ENCODE data around the gene FOXO6. TPM values are rescaled to one million over a fixed set of nuclear protein-coding genes. Genes with fewer than 3 reads are reported as not detected.
A peak's percentile ranks its signal among the peaks of the same experiment; 100 is the strongest.

FOXO6 gene
- total RNA-seq, 1 experiment from 2014 or later = 5.4 TPM

DNA sequence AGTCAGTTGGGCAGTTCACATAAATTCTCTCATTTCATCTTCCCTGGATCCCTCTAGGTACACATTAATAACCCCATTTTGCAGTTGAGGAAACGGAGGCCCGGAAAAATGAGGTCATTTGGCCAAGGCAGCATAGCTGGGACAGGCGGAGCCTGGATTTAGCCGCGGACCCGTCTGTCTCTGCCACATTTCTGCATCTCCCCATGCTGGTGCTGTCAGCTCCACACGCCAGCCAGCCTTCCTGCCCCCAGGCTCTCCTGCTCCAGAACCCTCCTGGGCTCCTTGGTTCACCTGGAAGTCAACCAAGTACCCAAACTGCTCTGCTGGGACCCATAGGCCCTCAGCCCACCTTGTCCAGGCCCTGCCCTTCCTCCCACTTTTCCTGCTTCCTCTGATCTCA is 7.6 kb downstream of the FOXO6 start:
- Mint-ChIP-seq H3K27me3 (ENCODE audit: low read depth) (peaks cover 52% of the 10 kb centered on the region), H3K9me3 (no peaks in the 10 kb centered on the region), H3K4me1 (peaks cover 74% of the 10 kb centered on the region), H3K36me3 (no peaks in the 10 kb centered on the region), H3K4me3 (no peak overlapping the region), H3K27ac (no peak overlapping the region)
- no peak for TF ChIP-seq HMGA2 (CRISPR knock-in tag; IDR thresholded peaks at IDR 0.05)
- TF ChIP-seq ZBTB21 (CRISPR knock-in tag; IDR thresholded peaks at IDR 0.05; ENCODE audit: borderline replicate concordance) = no peak
- no peak for TF ChIP-seq OVOL2 (CRISPR knock-in tag; IDR thresholded peaks at IDR 0.05; ENCODE audit: borderline replicate concordance)
- no peak for TF ChIP-seq ZBTB43 (CRISPR knock-in tag; IDR thresholded peaks at IDR 0.05)
- TF ChIP-seq CREB1 (CRISPR knock-in tag; IDR thresholded peaks at IDR 0.05) = no peak
- TF ChIP-seq PRRX2 (CRISPR knock-in tag; IDR thresholded peaks at IDR 0.05) = no peak
- TF ChIP-seq, protein P1, sequence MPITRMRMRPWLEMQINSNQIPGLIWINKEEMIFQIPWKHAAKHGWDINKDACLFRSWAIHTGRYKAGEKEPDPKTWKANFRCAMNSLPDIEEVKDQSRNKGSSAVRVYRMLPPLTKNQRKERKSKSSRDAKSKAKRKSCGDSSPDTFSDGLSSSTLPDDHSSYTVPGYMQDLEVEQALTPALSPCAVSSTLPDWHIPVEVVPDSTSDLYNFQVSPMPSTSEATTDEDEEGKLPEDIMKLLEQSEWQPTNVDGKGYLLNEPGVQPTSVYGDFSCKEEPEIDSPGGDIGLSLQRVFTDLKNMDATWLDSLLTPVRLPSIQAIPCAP (CRISPR knock-in tag; IDR thresholded peaks at IDR 0.05) = no peak
- TF ChIP-seq GTF2I (CRISPR knock-in tag; conservative IDR thresholded peaks at IDR 0.05) = no peak
- TF ChIP-seq IRF2 (CRISPR knock-in tag; IDR thresholded peaks at IDR 0.05; ENCODE audit: borderline replicate concordance, low read depth) = no peak
- TF ChIP-seq, protein P2, sequence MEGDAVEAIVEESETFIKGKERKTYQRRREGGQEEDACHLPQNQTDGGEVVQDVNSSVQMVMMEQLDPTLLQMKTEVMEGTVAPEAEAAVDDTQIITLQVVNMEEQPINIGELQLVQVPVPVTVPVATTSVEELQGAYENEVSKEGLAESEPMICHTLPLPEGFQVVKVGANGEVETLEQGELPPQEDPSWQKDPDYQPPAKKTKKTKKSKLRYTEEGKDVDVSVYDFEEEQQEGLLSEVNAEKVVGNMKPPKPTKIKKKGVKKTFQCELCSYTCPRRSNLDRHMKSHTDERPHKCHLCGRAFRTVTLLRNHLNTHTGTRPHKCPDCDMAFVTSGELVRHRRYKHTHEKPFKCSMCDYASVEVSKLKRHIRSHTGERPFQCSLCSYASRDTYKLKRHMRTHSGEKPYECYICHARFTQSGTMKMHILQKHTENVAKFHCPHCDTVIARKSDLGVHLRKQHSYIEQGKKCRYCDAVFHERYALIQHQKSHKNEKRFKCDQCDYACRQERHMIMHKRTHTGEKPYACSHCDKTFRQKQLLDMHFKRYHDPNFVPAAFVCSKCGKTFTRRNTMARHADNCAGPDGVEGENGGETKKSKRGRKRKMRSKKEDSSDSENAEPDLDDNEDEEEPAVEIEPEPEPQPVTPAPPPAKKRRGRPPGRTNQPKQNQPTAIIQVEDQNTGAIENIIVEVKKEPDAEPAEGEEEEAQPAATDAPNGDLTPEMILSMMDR (IDR thresholded peaks at IDR 0.05) = no peak
- TF ChIP-seq, protein P3, sequence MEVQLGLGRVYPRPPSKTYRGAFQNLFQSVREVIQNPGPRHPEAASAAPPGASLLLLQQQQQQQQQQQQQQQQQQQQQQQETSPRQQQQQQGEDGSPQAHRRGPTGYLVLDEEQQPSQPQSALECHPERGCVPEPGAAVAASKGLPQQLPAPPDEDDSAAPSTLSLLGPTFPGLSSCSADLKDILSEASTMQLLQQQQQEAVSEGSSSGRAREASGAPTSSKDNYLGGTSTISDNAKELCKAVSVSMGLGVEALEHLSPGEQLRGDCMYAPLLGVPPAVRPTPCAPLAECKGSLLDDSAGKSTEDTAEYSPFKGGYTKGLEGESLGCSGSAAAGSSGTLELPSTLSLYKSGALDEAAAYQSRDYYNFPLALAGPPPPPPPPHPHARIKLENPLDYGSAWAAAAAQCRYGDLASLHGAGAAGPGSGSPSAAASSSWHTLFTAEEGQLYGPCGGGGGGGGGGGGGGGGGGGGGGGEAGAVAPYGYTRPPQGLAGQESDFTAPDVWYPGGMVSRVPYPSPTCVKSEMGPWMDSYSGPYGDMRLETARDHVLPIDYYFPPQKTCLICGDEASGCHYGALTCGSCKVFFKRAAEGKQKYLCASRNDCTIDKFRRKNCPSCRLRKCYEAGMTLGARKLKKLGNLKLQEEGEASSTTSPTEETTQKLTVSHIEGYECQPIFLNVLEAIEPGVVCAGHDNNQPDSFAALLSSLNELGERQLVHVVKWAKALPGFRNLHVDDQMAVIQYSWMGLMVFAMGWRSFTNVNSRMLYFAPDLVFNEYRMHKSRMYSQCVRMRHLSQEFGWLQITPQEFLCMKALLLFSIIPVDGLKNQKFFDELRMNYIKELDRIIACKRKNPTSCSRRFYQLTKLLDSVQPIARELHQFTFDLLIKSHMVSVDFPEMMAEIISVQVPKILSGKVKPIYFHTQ (CRISPR knock-in tag; IDR thresholded peaks at IDR 0.05) = no peak
- TF ChIP-seq ZNF263 (CRISPR knock-in tag; IDR thresholded peaks at IDR 0.05; ENCODE audit: low read depth) = no peak
- ATAC-seq (no peak), DNase-seq (ENCODE audit: low spot score) (peak; percentile 10)
- CTCF ChIA-PET = interaction anchor here (1.3 to 2.5 kb wide), 5 partner anchors 18 to 86 kb away, joined by 4 to 16 read pairs (median 5); no protein-coding TSS in a partner anchor
- POLR2A ChIA-PET = no interaction called here

DNA sequence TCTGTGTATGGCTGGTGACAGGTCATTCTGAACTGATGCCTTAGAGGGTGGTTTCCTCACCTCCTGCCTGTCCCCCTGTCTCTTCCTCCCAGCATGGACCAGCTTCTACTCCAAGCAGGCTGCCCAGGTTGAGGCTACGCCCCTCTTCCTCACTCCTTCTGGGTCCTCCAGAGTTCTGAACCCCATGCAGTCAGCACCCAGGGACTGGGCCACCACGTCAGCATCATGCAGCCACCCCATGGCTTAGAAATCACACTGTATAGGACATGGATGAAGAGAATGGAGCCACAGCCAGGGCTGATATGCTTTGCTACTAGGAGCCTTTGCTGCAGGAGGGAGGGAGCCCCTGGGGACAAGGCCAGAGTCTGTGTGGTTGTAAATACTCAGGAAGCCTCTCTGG is 8.3 kb downstream of the FOXO6 start:
- H3K4me3 Mint-ChIP-seq = no peak overlapping the region
- H3K36me3 Mint-ChIP-seq = no peaks in the 10 kb centered on the region
- ChIA-PET CTCF (interaction anchor here (0.6 to 4.2 kb wide), 6 partner anchors 9 to 874 kb away, joined by 3 to 43 read pairs (median 5); partner anchors contain the start of gene FOXO6), POLR2A (interaction anchor here (1.1 kb wide), 1 partner anchor 10 kb away, joined by 3 read pairs; no protein-coding TSS in a partner anchor)
- no peak for DNase-seq (ENCODE audit: low spot score)
- no peaks in the 10 kb centered on the region for H3K9me3 Mint-ChIP-seq
- ATAC-seq = no peak
- peaks cover 78% of the 10 kb centered on the region for H3K4me1 Mint-ChIP-seq
- no peak overlapping the region for H3K27ac Mint-ChIP-seq
- peaks cover 46% of the 10 kb centered on the region for H3K27me3 Mint-ChIP-seq (ENCODE audit: low read depth)
- TF ChIP-seq, protein P4, sequence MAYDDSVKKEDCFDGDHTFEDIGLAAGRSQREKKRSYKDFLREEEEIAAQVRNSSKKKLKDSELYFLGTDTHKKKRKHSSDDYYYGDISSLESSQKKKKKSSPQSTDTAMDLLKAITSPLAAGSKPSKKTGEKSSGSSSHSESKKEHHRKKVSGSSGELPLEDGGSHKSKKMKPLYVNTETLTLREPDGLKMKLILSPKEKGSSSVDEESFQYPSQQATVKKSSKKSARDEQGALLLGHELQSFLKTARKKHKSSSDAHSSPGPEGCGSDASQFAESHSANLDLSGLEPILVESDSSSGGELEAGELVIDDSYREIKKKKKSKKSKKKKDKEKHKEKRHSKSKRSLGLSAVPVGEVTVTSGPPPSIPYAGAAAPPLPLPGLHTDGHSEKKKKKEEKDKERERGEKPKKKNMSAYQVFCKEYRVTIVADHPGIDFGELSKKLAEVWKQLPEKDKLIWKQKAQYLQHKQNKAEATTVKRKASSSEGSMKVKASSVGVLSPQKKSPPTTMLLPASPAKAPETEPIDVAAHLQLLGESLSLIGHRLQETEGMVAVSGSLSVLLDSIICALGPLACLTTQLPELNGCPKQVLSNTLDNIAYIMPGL (CRISPR knock-in tag; IDR thresholded peaks at IDR 0.05) = no peak
- TF ChIP-seq RELA (CRISPR knock-in tag; IDR thresholded peaks at IDR 0.05; ENCODE audit: borderline replicate concordance) (no peak), ZBTB43 (CRISPR knock-in tag; IDR thresholded peaks at IDR 0.05) (no peak), TP53 (CRISPR knock-in tag; IDR thresholded peaks at IDR 0.05) (no peak), MYBL2 (CRISPR knock-in tag; IDR thresholded peaks at IDR 0.05) (no peak)
- TF ChIP-seq, protein P5, sequence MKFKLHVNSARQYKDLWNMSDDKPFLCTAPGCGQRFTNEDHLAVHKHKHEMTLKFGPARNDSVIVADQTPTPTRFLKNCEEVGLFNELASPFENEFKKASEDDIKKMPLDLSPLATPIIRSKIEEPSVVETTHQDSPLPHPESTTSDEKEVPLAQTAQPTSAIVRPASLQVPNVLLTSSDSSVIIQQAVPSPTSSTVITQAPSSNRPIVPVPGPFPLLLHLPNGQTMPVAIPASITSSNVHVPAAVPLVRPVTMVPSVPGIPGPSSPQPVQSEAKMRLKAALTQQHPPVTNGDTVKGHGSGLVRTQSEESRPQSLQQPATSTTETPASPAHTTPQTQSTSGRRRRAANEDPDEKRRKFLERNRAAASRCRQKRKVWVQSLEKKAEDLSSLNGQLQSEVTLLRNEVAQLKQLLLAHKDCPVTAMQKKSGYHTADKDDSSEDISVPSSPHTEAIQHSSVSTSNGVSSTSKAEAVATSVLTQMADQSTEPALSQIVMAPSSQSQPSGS (CRISPR knock-in tag; IDR thresholded peaks at IDR 0.05; ENCODE audit: borderline replicate concordance, low read depth) = no peak
- TF ChIP-seq, protein P1 (CRISPR knock-in tag; IDR thresholded peaks at IDR 0.05) = no peak
- TF ChIP-seq, protein P2 (IDR thresholded peaks at IDR 0.05) = no peak
